ENCODE measurements around the gene CTSW. TPM values are rescaled to one million over a fixed set of nuclear protein-coding genes. Genes with fewer than 3 reads are reported as not detected.
A peak's percentile ranks its signal among the peaks of the same experiment; 100 is the strongest.

The CTSW gene
- total RNA-seq, 2 experiments from 2014 or later = 20.6 to 21.6 TPM

DNA sequence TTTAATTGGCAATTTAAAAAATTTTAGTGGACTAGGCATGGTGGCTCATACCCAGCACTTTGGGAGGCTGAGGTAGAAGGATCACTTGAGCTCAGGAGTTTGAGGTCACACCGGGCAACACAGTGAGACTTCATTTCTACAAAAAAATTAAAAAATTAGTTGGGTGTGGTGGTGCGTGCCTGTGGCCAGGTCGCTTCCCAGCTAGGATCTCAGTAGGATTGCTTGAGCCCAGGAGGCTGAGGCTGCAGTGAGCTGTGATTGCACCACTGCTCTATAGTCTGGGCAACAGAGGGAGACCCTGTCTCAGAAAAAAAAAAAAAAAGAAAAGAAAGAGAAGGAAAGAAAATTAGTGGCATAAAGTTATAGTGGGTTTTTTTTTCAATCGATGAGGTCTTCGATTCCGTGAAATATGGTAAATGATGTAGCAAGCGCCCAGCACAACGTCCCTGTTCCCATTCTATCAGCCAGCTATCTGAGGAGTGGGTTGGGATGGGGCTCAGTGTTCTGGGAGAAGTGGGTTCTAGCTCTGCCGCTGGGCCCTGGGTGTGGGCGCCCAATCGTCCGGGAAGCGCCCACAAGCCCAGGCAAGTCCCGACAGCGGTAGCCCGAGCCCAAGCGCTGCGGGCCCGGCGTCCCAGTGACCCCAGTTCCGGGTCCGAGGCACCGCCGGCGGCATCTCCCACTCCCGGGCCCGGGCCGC lies 19.2 kb downstream of the CTSW start:
- peaks cover 9 to 12% of the 10 kb centered on the region in 2 experiments for H3K27me3 ChIP-seq (ENCODE audit: control insufficient read depth in 1 of 2, insufficient read depth in 2 of 2, low read length in 2 of 2)
- Mint-ChIP-seq H3K9me3 (no peaks in the 10 kb centered on the region), H3K4me1 (ENCODE audit: low read depth) (peaks cover 12% of the 10 kb centered on the region), H3K4me3 (peak overlapping the region; percentile 62), H3K36me3 (ENCODE audit: low read depth) (no peaks in the 10 kb centered on the region), H3K27ac (peak overlapping the region; percentile 39), H3K27me3 (peaks cover 14% of the 10 kb centered on the region)
- H3K9me3 ChIP-seq (ENCODE audit: control insufficient read depth in 1 of 2, insufficient read depth in 1 of 2, low read length in 2 of 2) = peaks cover 0 to 7% of the 10 kb centered on the region in 2 experiments
- ChIA-PET POLR2A (interaction anchor here (0.5 to 5.3 kb wide), 6 partner anchors 9 to 303 kb away, joined by 3 to 80 read pairs (median 4); partner anchors contain the start of genes C11orf68, CCDC85B and FIBP), CTCF (interaction anchor here (0.7 to 3.9 kb wide), 5 partner anchors 9 to 426 kb away, joined by 3 to 37 read pairs (median 3); partner anchors contain the start of genes AP5B1, CCDC85B, FIBP and MUS81)
- H3K36me3 ChIP-seq (ENCODE audit: insufficient read depth, low read length) = no peaks in the 10 kb centered on the region
- intact Hi-C loops (cut with DNase I, micrococcal nuclease) = no loop called here
- peaks cover 37% of the 10 kb centered on the region for H3K4me1 ChIP-seq (ENCODE audit: insufficient read depth, low read length)
- no peak for DNase-seq
- no peak for ATAC-seq (ENCODE audit: poor library complexity)
- TF ChIP-seq, protein P1, sequence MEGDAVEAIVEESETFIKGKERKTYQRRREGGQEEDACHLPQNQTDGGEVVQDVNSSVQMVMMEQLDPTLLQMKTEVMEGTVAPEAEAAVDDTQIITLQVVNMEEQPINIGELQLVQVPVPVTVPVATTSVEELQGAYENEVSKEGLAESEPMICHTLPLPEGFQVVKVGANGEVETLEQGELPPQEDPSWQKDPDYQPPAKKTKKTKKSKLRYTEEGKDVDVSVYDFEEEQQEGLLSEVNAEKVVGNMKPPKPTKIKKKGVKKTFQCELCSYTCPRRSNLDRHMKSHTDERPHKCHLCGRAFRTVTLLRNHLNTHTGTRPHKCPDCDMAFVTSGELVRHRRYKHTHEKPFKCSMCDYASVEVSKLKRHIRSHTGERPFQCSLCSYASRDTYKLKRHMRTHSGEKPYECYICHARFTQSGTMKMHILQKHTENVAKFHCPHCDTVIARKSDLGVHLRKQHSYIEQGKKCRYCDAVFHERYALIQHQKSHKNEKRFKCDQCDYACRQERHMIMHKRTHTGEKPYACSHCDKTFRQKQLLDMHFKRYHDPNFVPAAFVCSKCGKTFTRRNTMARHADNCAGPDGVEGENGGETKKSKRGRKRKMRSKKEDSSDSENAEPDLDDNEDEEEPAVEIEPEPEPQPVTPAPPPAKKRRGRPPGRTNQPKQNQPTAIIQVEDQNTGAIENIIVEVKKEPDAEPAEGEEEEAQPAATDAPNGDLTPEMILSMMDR (IDR thresholded peaks at IDR 0.05) = no peak
- no peak overlapping the region for H3K27ac ChIP-seq (ENCODE audit: low read depth in 1 of 2, low read length in 2 of 2)
- H3K4me3 ChIP-seq (ENCODE audit: low read length) = peak overlapping the region; percentile 36

DNA sequence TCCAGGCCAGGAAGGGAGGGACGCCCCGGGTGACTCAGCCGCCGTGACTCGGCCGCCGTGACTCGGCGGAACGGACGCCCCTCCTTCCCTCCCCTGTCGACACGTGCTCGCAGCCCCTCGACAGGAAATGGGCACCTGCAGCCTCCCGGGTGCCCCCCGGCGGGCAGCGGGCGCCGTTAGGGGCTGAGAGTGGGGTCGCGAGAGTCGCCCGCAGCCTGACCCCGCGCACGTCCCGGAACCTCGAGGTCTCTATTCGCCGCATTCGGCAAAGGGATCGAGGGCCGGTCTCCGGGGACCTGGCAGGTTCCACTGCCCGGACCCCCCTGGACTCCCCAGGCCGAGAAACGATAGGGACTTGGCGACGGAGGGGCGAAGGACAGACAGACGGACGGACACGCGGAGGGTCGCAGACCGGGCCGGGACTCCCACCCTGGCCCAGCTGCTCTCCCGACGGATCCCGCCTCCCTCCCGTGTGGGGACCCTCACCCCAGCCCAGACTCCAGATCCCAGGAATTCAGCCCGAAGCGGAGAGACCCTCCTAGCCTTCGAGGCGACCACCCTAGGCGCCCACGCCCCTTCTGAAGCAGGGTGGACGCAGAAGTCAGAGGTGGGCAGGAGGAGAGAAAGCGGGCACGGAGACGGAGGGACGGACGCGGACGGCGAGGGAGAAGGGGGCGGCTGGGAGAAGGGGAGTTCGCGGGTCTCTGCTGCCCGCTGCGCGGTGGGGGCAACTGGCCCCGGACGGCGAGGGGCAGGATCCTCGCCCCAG lies 19.9 kb downstream of the CTSW start:
- Histone ChIP-seq H3K9me3 (ENCODE audit: control insufficient read depth in 1 of 2, insufficient read depth in 1 of 2, low read length in 2 of 2) (peaks cover 0 to 7% of the 10 kb centered on the region in 2 experiments), H3K4me3 (ENCODE audit: low read length) (peak overlapping the region; percentile 36), H3K27me3 (ENCODE audit: control insufficient read depth in 1 of 2, insufficient read depth in 2 of 2, low read length in 2 of 2) (peaks cover 9 to 12% of the 10 kb centered on the region in 2 experiments), H3K27ac (ENCODE audit: low read depth in 1 of 2, low read length in 2 of 2) (no peak overlapping the region), H3K4me1 (ENCODE audit: insufficient read depth, low read length) (peaks cover 30% of the 10 kb centered on the region), H3K36me3 (ENCODE audit: insufficient read depth, low read length) (no peaks in the 10 kb centered on the region)
- POLR2A ChIA-PET = interaction anchor here (0.5 to 5.3 kb wide), 8 partner anchors 10 to 303 kb away, joined by 3 to 80 read pairs (median 4); partner anchors contain the start of genes C11orf68, CCDC85B and FIBP
- intact Hi-C loops (cut with DNase I, micrococcal nuclease) = loop anchor here (1.0 kb wide), 2 partner anchors 9 to 20 kb away; partner anchors contain the start of genes C11orf68 (in 2 of the 2), CCDC85B (in 2 of the 2) and DRAP1 (in 2 of the 2)
- Mint-ChIP-seq H3K27ac (no peak overlapping the region), H3K27me3 (peaks cover 18% of the 10 kb centered on the region), H3K36me3 (ENCODE audit: low read depth) (no peaks in the 10 kb centered on the region), H3K4me1 (ENCODE audit: low read depth) (peaks cover 5% of the 10 kb centered on the region), H3K9me3 (no peaks in the 10 kb centered on the region), H3K4me3 (peak overlapping the region; percentile 48)
- no peak for ATAC-seq (ENCODE audit: poor library complexity)
- TF ChIP-seq, protein P1 (IDR thresholded peaks at IDR 0.05) = no peak
- peak in 7 of 14 experiments; percentile 35 to 75 (median 63) for DNase-seq
- CTCF ChIA-PET = interaction anchor here (0.7 to 3.9 kb wide), 7 partner anchors 9 to 427 kb away, joined by 3 to 37 read pairs (median 17); partner anchors contain the start of genes AP5B1, CCDC85B, FIBP and MUS81

Data from CD4-positive, alpha-beta T cell (primary cell).